ENCODE results near the gene ZNF511.

The ZNF511 gene

DNA sequence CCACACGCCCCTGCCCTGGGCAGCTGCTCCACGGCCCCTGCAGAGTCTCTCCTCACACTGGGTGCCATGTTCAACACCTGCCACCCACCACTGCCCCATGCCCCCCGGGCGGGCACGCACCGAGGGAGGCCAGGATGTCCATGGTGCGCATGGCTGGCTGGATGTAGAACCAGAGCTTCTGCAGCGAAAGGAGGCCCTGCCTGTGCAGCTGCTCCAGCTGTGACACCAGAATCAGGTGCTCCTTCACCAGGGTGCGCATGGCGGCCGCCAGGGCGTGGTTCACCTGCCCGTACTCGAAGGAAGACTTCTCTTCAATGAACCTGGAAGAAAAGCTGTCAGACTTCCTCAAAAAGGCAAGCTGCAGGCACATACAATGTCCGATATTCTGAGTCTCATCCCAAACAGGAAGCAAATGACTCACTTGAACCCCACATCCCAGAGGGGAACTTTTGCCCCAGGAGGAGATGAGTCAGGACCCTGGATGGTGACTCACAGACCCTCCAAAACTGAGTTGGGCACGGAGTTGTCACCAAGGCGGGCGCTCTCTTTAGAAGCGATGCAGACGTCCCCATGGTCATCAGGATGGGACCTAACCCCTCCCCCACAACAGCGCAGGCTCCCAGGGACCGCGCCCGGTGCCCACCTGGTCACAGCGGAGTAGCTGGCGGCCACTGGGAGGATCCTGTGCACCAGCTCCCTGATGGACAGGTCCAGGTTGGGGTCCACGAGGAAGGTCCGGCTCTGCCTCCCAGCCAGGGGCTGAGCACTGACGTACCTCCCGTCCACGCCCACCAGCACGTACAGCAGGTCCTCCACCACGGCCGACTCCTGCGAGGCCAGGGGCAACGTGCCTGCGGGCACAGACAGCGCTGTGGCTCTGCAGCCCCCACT, 15.6 kb upstream of the ZNF511 start:
- DNase-seq (ENCODE audit: low read depth), result peak; percentile 27

DNA sequence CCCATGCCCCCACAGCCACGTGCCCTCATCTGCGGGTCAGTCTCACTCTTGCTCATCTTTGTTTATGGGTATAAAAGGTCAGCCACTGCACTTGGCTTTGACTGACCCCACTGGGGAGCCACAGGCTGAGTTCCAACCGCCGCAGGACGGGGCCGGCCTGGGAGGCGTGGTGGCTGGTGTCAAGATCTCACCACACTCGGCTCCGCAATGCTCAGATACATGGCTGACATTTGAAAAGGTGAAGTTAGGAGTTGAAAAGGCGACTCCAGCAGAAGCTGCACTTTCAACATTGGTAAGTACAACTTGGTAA, 14.9 kb upstream of the ZNF511 start:
- DNase-seq (ENCODE audit: low read depth), result no peak

DNA sequence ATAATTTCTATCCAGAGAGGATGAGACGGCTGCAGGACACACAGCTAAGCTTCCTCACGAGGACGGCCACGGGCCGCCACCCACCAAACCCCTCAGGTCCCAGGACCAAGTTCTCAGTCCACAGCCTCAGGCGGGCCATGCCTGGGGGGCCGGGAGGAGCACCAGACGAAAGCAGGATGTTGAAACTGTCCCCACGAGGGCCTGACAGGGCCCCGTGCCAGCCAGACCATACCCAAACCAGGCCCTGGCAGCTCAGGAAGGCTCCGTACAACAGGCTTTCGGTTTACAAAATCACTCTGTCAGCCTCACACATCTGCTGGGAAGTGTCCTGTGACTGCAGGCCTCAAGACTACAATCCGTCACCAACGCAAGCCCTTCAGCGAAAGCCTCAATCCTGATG, 14.5 kb upstream of the ZNF511 start:
- no peak for DNase-seq (ENCODE audit: low read depth)

DNA sequence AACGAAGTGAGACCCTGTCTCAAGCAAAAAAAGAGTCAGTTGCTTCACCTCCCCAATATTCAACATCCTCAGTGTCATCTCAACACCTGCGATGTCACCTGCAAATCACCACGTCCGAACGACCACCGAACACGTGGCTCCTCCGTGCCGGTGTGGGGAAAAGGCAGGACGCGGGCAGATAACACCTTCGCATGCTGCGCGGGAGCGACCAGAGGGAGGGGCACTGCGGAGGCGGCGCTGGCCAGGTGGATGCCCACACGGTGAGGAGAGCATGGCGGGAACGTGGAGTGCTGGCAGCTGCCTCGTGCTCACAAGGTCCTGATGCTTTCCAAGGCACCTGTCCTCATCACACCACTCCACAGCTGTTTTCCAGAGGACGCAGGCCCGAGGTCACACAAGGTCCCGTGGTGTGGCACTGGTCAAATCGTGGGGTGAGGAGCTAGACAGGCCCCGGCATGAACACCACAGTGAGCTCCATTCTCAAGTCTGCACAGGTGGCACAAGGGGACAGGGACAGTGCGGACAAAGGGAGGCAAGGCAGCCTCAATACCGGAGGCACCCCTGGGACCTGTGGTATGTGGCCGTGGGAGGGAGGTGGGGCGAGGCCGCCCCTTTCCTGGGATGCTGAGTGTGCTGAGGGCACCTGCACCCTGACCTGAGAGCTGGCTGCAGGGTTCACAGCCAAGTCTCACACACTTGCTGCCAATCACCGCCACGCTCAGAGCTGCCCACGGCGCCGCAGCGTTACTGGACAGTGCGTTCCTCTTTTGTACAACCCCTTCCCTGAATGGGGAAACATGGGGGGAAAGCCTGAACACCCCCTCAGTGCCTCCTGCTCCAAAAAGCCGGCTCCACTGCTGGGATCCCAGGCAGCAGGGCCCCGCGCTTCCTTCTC, 13.0 kb upstream of the ZNF511 start:
- DNase-seq (ENCODE audit: low read depth), result no peak

DNA sequence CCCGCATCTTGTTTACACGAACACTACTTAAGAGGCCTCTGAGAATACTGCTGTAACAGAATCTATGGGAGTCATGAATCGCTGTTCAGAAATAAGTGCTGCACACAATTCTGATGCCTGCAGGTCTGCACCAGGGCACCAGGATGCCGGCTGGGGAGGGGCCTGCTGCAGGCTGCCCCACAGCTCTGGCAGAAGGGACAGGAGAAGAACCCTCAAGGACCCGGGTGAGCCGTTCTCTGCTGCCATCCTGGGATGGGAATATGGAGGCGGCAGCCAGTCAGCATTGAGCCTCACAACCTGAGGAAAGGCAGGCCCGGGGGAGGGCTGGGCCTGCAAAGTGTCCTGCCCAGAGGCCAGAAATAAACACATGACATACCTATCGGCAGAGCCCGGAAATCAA, 11.2 kb upstream of the ZNF511 start:
- DNase-seq (ENCODE audit: low read depth), result no peak

DNA sequence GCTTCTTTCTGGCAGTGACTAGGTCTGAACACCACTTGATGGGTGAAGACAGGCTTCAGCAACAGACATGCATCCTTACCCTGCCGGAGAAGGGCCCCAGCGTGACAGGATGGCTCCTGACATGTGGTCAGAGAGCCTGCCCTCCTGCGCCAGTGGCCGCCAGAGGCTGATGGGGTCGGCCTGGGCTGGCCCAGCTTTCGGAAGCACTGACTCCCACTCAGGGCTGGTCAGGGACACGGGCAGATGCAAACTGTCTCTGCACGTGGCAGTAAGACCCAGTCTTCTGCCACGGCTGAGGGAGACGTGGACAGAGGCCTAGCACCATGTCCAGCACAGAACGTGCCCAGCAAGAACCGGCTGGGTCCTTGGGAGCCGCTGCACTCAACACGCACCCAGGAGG, 10.2 kb upstream of the ZNF511 start:
- DNase-seq (ENCODE audit: low read depth), result no peak

DNA sequence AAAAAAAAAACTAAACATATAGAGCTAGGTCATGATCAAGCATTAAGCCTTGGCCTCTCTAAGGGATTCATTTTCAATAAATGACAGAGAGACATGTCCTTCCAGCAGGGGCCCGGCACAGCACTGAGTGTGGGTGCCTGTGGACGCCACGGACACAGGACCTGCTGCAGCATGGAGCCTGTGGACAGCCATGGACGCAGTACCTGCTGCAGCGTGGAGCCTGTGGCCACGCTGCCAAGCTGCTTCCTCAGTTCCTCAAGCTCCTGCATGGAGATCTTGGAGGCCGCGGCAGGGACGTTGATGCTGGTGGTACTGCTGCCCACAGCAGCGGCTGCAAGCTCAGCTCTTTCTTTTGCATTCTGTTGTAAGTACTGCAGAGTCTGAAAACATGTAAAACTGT, 9.5 kb upstream of the ZNF511 start:
- no peak for DNase-seq (ENCODE audit: low read depth)

DNA sequence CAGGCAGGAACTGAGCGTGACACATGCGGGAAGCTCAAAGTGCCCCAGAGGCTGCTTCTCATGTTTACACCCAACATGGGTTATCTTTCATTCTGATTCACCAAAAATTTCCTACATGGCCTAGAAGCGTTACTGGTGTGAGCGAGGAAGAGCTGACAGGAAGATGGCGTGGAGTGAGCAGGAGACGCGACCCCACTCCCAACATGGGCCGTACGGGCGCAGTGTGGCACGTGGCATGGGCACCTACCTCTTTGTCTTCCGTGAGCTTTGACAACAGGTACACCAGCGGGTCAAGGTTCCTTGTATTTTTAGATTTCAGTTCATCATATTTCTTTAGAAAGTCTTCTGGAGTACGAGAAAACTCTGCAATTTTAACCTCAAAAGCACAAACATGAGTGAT, 9.0 kb upstream of the ZNF511 start:
- DNase-seq (ENCODE audit: low read depth), result no peak

DNA sequence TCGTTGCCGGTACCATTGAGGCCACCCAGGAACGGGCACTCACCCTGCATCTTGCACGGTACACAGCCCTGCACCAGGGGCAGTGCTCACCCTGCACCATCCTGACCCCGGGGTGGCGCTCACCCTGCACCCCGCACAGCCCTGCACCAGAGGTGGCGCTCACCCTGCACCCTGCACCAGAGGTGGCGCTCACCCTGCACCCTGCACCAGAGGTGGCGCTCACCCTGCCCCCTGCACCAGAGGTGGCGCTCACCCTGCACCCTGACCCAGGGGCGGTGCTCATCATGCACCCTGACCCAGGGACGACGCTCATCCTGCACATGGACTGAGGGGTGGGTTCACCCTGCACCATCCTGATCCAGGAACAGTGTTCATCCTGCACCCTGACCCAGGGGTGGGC, 6.5 kb upstream of the ZNF511 start:
- DNase-seq (ENCODE audit: low read depth), result no peak

DNA sequence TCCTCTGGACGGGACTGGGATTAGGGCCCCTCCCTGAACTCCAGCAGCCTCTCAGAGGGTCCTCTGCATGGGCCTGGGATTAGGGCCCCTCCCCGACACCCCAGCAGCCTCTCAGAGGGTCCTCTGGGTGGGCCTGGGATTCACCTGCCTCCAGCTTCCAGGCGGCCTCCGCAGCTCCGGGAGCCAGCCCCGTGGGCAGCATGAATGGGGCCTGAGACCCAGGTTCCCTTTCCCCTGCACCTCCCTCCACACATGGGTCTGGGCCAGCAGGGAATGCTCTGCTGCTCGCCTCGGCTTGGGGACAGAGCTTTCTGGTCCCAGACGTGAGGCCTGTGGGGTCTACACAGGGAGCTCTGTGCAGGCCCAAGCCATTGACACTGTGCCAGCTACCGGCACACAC, 5.5 kb upstream of the ZNF511 start:
- no peak for DNase-seq (ENCODE audit: low read depth)

DNA sequence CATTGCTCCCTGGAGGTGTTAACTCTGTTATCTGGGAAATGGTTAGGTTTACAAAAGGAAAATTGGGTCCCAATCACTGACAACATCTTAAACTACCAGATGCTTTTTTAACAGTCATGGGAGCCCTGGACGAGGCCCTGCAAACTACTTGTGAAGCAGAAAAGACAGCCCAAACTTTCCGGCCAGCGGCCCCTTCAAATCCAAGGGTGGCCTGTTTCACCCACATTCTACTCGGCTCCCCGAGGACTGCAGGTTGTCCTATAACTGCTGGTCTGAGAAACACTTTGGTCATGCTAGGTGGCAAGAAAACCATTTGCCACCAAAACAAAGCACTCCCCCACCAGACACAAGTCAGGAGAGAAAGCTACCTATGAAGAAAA, 2.6 kb upstream of the ZNF511 start:
- no peak for DNase-seq (ENCODE audit: low read depth)

DNA sequence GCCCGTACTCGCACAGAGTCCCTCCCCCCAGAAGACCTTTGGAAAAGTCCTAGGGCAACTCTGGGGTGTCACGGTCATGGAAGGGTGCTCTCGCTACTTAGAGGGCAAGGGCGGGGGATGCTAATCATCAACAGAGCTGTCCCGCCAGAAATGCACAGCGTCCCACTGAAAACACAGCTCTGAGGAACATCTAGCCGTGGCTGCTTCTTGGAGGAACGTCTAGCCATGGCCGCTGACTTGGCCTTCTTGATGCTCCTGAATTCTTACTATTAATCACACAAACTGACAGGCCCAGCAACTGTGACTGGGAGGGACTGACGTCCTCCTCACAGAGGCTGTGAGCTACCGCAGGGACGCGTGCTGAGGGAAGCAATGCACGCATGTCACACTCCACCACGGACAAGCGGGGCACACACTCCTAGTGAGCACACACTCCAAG, 1.8 kb upstream of the ZNF511 start:
- no peak for DNase-seq (ENCODE audit: low read depth)

DNA sequence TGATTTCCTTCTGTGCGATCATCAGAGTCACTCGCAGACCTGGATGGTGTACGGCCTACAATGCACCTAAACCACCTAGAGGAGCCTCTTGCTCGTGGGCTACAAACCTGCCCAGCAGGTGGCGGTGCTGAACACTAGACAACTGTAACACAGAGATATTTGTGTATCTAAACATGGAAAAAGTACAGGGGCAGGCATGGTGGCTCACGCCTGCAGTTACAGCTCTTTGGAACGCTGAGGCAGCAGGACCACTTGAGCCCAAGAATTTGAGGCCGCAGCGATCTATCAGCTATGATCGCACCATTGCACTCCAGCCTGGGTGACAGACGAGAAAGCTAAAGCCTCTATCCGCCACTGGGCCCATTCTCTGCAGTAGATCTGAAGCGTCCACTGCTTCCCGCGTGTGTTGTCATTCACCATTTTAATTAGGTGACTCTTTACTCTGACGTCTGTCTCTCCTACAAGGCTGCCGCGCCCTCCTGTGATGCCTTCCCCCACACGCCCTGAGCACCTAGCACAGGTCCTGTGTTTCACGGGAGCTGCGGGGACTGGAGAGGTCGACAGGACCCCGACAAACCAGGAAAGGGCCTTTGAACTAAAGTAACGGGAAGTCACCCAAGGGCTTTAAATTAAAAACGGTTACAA, 816 bp upstream of the ZNF511 start:
- DNase-seq (ENCODE audit: low read depth), result peak; percentile 67

DNA sequence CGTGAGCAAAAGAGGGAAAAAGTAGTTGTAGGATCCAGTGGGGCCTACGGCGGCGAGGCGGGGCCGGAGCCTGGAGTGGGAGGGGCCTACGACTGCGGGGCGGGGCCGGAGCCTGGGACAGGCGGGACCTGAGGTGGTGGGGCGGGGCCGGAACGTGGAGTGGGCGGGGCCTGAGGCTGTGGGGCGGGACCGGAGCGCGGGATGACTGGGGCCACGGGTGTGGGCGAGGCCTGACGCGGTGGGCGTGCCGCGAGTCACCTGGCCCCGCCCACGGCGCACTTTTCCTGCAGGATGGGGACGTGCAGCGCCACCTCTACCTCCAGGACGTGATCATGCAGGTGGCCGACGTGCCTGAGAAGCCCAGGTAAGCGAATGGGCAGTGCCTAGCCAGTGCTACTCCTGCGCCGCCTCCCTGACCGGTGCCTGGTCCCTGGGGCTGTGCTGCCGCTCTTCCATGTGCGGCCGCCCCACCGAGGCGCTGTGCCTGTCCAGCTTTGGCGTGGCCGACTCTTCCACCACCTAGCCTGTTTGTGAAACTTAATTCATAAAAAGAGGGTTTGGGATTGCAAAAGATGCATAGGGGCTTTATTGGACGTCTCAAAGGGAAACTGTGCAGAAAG, 496 bp downstream of the ZNF511 start:
- peak; percentile 83 for DNase-seq (ENCODE audit: low read depth)

DNA sequence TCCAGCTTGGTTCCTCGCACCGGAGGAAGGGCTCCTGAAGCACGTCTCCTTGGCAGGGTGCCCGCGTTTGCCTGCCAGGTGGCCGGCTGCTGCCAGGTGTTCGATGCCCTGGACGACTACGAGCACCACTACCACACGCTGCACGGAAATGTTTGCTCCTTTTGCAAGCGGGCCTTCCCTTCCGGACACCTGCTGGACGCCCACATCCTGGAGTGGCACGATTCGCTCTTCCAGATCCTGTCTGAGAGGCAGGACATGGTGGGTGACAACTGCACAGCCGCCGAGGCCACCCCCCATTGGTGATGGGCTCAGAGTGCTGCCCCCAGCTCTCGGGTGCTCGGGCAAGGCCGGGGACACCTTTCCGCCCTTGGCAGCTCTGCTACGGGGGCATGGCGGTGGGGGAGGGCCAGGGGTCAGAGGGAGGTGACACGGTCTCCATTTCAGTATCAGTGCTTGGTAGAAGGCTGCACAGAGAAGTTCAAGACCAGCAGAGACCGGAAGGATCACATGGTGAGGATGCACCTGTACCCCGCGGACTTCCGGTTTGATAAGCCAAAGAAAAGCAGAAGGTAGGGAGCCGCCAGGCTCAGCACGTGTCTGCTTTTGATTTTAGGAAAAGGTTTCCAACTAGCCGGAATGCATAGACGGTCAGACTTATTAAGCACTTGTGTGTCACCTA, 1.1 kb downstream of the ZNF511 start:
- no peak for DNase-seq (ENCODE audit: low read depth)

DNA sequence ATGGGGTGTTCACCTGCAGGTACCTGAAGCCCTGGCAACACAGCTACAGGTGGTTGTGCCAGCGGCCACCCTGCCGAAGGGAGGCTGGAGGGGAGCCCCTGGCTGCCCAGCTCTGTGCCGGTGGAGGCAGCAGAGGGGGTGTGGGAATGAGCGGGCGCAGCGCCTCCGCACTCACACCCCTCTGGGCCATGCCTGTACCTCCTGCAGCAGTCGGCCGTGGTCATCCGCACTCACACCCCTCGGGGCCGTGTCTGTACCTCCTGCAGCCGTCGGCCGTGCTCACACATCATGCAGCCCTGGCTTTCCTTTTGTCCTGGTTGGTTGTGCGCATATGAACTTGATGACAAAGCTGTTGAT, 1.7 kb downstream of the ZNF511 start:
- DNase-seq (ENCODE audit: low read depth), result no peak

DNA sequence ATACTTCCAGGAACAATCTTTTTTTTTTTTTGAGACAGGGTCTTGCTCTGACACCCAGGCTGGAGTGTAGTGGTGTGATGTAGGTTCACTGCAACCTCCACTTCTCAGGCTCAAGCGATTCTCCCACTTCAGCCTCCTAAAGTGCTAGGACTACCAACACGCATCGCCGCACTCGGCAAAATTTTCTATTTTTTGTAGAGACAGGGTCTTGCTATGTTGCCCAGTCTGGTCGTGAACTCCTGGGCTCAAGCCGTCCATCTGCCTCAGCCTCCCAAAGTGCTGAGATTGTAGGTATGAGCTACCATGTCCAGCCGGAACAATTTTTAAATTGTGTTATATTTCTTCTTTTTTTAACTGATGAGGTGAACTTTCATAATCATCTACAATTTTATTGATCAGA, 2.1 kb downstream of the ZNF511 start:
- DNase-seq (ENCODE audit: low read depth), result no peak

DNA sequence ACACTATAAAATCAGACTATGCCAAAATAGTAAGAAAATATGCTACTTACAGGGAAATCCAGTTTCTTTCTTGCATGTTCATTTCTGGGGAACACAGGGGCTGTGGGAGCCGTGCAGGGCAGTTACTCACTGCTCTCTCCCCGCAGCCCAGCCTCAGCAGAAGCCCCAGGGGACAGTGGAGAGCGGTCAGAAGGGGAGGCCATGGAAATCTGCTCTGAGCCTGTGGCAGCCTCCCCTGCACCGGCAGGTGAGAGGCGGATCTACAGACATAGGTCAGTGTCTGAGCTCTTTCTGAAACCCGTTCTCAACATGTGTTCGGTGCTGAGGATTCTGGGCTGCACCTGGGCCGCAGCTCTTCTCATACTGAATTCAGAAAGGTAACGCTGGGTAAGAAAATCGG, 2.9 kb downstream of the ZNF511 start:
- no peak for DNase-seq (ENCODE audit: low read depth)

DNA sequence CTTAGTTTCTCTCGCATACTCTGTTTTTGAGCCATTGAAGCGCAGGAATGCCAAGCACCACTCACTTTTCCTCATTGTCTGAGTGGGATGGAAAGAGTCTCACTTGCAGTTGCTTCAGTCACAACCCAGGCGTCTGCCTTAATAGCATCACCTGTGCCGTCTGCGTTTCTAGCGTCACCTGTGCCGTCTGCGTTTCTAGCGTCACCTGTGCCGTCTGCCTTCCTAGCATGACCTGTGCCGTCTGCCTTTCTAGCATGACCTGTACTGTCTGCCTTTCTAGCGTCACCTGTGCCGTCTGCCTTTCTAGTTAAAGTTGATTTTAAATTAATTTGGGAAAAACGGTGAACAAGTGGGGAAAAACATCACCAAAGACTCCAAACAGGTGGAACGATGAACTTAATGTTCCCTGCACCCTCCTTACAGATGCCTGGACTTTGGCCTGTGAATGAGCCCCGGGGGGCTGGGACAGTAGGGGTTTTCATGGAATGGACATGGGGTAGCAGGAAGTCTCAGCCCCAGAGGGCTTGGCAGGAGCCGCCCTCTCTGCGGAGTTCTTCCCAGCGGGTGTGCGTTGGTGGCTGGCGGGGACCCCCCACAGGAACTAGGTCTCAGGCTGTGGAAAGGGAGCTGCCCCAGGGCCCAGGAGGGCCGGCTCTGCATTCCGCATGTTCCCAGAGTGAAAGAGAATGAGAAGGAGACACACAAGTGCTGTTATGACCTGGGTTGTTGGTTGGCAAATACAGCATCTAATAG, 3.5 kb downstream of the ZNF511 start:
- DNase-seq (ENCODE audit: low read depth), result no peak

DNA sequence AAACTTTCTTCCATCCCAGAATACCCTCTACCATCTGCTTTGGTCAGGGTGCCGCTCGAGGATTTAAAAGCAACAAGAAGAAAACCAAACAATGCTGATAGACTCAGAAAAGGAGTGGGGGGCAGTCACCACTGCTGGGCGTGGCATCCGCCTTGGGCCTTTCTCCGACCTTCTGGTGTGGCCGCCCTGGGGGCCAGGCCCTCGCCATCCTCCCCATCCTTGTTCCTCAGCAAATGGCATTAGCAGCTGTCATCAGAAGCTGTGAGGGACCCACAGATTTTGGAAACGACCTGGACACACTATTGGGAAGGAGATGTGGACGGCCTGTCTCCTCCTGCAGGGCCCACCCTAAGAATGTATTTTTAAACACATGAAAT, 4.0 kb downstream of the ZNF511 start:
- DNase-seq (ENCODE audit: low read depth), result no peak

DNA sequence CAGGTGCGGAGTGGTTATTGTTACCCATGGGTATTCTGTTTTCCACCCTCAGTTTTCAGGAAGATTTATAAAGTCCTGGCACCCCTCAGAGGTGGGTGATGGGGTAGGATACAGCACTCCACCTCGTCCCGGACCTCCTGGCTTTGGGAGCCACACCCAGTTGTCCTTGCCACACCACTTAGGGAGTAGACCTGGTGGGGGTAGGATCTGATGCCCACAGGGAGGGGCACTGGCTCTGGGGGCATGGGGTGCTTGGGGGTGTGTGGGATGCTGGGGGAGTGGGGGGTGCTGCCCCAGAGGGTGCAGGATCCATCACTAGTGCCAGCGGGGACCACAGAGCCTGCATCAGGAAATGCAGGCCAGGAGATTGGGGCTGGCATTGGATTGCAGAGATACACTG, 4.5 kb downstream of the ZNF511 start:
- DNase-seq (ENCODE audit: low read depth), result no peak
